Activated T-helper 17 cell treated with anti-CD3 and anti-CD28 coated beads, Interleukin-2, amount 50 U/mL, for 72 hours (primary cell): ENCODE data around the gene CAPZA2. TPM values are rescaled to one million over a fixed set of nuclear protein-coding genes. Genes with fewer than 3 reads are reported as not detected.
"Not testable (repeated sequence)": the region's sequence is repeated elsewhere in the genome, so short reads cannot be mapped to it uniquely, and the experiment has no call there.

Source experiments
- ATAC-seq: fragments of 150-1000 bp; cut with Tn5 transposase; replicated peaks from 2 replicates; pipeline ENCODE4 v1.10.0; 2021; ENCODE audit warnings: mild to moderate bottlenecking, moderate library complexity
- H3K27ac Mint-ChIP-seq: one replicate; pipeline ENCODE4 v1.8.0; 2022; ENCODE audit warnings: mixed read lengths
- H3K27me3 Mint-ChIP-seq: one replicate; pipeline ENCODE4 v1.8.0; 2022; ENCODE audit warnings: mixed read lengths
- H3K36me3 Mint-ChIP-seq: one replicate; pipeline ENCODE4 v1.8.0; 2022; ENCODE audit warnings: low read depth, mild to moderate bottlenecking, mixed read lengths
- H3K4me1 Mint-ChIP-seq: one replicate; pipeline ENCODE4 v1.8.0; 2022; ENCODE audit warnings: mixed read lengths
- H3K4me3 Mint-ChIP-seq: one replicate; pipeline ENCODE4 v1.8.0; 2022; ENCODE audit warnings: mild to moderate bottlenecking, mixed read lengths
- H3K9me3 Mint-ChIP-seq: one replicate; pipeline ENCODE4 v1.8.0; 2022; ENCODE audit warnings: mixed read lengths
- total RNA-seq, 2 donors: library from RNA; stranded (reverse); gene quantifications; one replicate each; pipeline ENCODE4 v1.2.3, GENCODE V29; 2022

The CAPZA2 gene
- total RNA-seq, 2 donors from 2014 or later = 108 to 181 TPM

DNA sequence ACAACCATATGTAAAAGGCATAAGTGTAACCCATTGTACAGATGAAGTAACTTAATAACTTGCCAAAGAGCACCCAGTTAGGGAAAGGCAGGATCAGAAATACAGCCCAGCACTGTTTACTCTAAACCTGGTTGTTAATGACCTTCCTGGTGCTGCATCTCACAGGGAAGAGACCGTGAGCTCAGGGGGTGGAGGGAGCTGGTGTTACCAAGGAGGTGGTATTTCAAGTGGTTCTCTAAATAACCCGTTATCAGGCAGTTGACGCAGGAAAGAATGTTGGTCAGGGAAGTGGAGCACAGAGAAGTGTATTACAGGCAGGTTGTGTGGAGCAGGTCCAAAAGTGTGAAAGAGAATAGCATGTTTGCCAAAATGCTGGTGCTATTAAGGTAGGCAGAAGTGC, 86.5 kb downstream of the CAPZA2 start:
- Mint-ChIP-seq H3K4me1 (no peaks in the 10 kb centered on the region), H3K36me3 (no peaks in the 10 kb centered on the region), H3K4me3 (no peak overlapping the region), H3K9me3 (no peaks in the 10 kb centered on the region), H3K27me3 (no peaks in the 10 kb centered on the region), H3K27ac (no peak overlapping the region)
- no peak for ATAC-seq

DNA sequence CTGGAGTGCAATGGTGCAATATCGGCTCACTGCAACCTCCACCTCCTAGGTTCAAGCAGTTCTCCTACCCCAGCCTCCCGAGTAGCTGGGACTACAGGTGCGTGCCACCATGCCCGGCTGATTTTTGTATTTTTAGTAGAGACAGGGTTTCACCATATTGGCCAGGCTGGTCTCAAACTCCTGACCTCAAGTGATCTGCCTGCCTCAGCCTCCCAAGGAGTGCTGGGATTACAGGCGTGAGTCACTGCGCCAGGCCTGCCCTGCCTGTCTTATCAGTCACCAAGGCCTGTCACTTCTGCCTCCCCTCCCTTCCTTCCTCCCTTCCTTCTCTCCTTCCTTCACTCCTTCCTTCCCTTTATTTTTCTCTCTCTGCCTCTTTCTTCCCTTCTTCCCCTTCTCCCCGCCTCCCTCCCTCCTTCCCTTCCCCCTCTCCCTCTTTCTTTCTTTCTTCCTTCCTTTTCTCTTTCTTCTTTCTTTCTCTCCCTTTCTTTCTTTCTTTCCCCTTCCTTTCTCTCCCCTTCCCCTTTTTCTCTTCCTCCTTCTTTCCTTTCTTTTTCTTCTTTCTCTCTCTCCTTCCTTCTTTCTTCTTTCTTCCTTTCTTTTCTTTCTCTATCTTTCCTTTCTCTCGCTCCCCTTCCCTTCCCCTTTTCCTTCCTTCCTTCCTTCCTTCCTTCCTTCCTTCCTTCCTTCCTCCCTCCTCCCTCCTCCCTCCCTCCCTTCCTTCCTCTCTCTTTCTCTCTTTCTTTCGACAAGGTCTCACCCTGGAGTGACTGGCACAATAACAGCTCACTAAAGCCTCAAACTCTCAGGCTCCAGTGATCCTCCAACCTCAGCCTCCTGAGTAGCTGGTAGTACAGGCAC, 87.8 kb downstream of the CAPZA2 start:
- H3K27me3 Mint-ChIP-seq = no peaks in the 10 kb centered on the region
- no peaks in the 10 kb centered on the region for H3K9me3 Mint-ChIP-seq
- H3K4me3 Mint-ChIP-seq = no peak overlapping the region
- H3K36me3 Mint-ChIP-seq = peaks cover 4% of the 10 kb centered on the region
- no peak overlapping the region for H3K27ac Mint-ChIP-seq
- no peak for ATAC-seq
- peaks cover 7% of the 10 kb centered on the region for H3K4me1 Mint-ChIP-seq

DNA sequence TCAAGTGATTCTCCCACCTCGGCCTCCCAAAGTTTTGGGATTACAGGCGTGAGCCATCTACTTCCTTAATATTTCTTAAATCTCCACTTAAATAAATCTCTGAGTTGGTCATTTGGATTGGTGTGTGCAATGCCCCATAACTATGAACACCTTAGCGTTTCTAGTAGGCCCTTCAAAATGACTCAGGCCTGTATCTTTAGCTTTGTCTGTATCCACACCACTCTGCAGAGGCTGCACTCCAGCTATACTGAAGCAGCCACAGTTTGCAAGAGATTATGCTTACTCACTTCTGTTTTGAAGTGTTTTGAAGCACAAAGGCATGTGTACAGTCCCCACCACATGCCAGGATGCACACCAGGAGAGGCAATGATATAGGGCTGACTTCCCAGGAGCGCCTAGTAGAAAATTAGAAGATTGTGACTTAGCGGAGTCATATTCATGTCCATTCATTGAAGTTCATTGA, 88.5 kb downstream of the CAPZA2 start:
- peaks cover 10% of the 10 kb centered on the region for H3K36me3 Mint-ChIP-seq
- H3K4me1 Mint-ChIP-seq = peaks cover 8% of the 10 kb centered on the region
- H3K27ac Mint-ChIP-seq = no peak overlapping the region
- no peaks in the 10 kb centered on the region for H3K27me3 Mint-ChIP-seq
- no peaks in the 10 kb centered on the region for H3K9me3 Mint-ChIP-seq
- H3K4me3 Mint-ChIP-seq = no peak overlapping the region
- ATAC-seq = no peak

DNA sequence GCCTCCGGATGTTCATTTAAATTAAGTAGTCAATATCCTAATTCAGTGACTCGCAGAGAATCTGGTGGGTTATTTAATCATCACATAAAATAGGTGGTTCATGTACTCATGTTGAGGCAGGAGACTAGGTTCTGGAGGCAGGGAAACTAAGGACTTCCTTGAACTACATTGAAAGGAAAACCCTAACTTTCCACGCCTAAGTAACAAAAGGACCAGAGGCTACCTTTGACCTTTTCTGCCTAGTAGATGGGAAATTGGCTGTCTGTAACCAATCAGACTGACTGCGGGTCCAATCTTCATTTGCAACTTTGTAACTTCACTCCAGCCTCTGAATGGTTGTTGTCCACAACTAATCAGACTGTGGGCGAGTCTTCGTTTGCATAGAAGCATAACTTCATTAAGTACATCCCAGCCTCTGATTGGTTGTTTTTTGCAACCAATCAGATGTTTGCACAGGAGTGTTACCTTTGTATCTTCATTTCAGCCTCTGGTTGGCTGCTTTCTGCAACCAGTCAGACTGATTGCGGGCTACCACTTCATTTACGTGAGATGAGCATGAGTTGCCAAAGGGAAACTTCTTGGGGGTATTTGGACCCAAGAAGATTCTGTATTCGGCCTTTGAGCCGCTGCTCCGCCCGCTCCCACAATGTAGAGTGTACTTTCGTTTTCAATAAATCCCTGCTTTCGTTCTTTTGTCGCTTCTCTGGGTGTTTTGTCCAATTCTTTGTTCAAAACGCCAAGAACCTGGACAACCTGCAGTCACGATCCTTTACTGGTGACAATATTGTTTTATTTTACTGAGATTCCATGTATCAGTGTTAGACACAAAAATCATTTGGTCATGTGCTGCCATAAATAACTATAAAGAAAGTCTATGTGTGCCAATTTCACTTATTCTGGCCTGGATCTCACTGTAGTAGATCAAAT, 89.2 kb downstream of the CAPZA2 start:
- Mint-ChIP-seq H3K27ac (no peak overlapping the region), H3K9me3 (no peaks in the 10 kb centered on the region), H3K4me1 (peaks cover 12% of the 10 kb centered on the region), H3K4me3 (peak overlapping the region; percentile 77), H3K27me3 (no peaks in the 10 kb centered on the region), H3K36me3 (peaks cover 10% of the 10 kb centered on the region)
- no peak for ATAC-seq

DNA sequence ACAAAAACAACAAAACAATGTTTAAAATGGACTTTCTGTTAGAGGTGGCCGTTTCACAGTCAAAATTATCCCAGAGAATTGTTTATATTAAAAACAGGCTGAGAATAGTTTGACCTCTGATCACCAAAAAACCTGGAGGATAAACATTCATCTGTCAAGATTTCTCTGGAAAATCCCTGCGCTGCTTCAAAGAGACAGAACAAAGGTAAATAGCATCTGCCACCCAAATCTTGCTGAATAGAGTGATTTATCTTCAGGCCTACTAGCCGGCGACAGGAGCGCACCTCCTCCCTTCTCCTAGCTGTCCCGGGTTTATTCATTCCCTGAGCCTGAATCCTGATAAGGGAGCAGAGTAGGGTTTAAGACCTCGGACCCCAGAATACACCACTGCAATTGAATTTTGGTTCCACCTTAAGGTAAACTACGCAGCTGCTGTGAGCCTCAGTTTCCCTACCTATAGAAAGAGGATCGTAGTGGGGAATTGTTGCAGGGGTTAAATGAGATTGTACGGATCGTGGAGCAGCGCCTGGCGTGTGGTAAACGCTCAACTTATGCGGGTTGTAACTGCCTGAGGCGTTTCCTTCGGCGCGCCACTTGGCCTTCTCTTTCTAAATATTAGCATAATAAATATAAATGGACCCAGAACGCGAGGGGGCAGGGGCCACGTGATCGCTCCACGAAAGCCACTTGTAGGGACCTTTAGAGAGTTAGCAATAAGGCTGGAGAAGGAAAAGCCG, 90.4 kb downstream of the CAPZA2 start:
- Mint-ChIP-seq H3K27ac (no peak overlapping the region), H3K4me1 (peaks cover 15% of the 10 kb centered on the region), H3K9me3 (no peaks in the 10 kb centered on the region), H3K36me3 (peaks cover 10% of the 10 kb centered on the region), H3K4me3 (peak overlapping the region; percentile 77), H3K27me3 (no peaks in the 10 kb centered on the region)
- ATAC-seq = no peak

DNA sequence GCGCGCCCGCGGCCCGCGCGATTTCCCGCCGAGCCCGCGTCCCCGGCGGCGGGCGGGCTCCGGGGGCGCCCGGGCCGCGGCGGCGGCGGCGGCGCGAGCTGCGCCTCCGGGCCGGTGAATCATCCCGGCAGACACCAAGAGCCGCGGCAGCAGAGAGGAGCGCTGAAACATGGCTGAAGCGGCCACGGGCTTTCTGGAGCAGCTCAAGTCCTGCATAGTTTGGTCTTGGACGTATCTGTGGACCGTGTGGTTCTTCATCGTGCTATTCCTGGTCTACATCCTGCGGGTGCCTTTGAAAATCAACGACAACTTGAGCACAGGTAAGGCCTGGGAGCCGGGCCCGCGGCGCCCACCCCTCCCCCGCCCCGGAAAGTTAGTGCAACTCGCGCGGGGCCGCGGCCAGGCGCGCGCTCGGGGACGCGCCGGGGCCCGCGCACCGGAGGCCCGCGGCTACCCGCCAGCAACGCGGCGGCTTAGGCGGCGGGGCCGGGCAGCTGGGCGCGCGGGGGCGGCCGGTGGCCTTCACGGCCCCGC, 91.1 kb downstream of the CAPZA2 start, which contains the start of gene ST7:
TSS of gene ST7 (plus strand) at position 130 of the 534 bp plus-strand sequence. CDS start at position 170, 40 bp downstream.
- Mint-ChIP-seq H3K4me1 (peaks cover 15% of the 10 kb centered on the region), H3K4me3 (peak within 1 kb of the TSS; percentile 89), H3K27ac (peak within 1 kb of the TSS; percentile 86), H3K27me3 (no peaks in the 10 kb centered on the region), H3K36me3 (peaks cover 10% of the 10 kb centered on the region), H3K9me3 (no peaks in the 10 kb centered on the region)
- ATAC-seq = peak; percentile 73

DNA sequence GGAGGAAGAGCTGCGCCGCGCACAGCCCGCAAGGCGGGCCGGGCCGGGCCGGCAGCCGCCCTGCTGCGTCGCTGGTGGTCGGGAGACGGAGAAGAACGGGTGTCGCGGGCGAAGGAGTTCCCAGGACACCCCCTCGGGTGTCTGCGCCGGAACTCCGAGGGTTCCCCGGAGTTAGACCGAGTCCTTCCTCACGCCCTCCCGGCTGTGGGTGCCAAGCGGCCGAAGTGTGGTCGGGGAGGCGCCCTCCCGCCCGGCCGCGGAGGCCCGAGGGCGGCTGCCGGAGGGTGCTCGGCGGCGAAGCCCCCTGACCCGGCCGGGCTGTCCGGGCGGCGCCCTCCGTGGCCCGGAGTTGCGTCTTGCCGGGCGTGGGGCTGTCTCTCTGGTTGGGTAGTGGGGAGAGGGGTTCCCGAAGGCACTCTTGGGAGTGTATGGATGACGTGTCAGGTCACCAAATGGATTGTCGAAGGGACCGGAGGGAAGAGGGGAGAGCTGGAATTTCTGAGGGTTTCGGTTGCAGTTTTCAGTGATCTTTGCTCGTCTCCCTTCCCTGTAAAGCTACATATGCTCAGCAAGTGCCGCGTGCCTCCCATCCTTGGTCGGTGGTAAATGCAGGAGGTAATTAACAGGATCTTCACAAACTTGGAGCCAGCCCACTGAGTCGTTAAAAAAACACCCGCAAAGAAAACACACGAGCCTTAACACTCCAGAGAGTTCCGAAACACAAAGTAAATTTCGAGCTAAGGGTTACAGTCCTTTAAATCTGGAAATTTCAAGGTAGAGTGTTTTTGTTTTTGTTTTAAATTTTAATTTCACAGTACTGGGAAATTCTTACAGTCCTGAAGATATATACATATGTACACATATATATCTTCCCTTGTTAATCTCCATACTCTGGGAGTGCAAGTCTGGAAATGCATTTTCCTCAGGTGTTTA, 91.8 kb downstream of the CAPZA2 start:
- peak overlapping the region; percentile 86 for H3K27ac Mint-ChIP-seq
- ATAC-seq = peak; percentile 4
- H3K27me3 Mint-ChIP-seq = no peaks in the 10 kb centered on the region
- peaks cover 15% of the 10 kb centered on the region for H3K4me1 Mint-ChIP-seq
- peaks cover 10% of the 10 kb centered on the region for H3K36me3 Mint-ChIP-seq
- no peaks in the 10 kb centered on the region for H3K9me3 Mint-ChIP-seq
- H3K4me3 Mint-ChIP-seq = peak overlapping the region; percentile 89

DNA sequence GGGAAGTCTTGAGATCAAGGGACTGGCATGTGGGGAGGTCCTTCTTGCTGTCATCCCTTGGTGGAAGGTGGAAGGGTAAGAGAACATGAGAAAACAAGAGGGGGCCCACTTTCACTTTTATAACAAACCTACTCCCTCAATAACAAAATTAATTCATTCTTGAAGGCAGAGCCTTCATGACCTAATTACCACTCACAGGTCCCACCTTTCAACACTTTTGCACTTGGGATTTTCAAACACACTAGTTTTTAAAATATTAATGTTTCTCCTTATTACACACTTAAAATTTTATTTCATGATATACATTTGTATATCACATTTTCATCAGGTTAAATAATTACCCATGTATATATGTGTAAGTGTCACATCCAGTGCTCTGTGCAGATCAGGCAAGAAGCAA, 93.0 kb downstream of the CAPZA2 start:
- no peaks in the 10 kb centered on the region for H3K27me3 Mint-ChIP-seq
- H3K27ac Mint-ChIP-seq = peak overlapping the region; percentile 86
- peaks cover 15% of the 10 kb centered on the region for H3K4me1 Mint-ChIP-seq
- H3K36me3 Mint-ChIP-seq = peaks cover 10% of the 10 kb centered on the region
- no peak for ATAC-seq
- H3K9me3 Mint-ChIP-seq = no peaks in the 10 kb centered on the region
- H3K4me3 Mint-ChIP-seq = peak overlapping the region; percentile 89

DNA sequence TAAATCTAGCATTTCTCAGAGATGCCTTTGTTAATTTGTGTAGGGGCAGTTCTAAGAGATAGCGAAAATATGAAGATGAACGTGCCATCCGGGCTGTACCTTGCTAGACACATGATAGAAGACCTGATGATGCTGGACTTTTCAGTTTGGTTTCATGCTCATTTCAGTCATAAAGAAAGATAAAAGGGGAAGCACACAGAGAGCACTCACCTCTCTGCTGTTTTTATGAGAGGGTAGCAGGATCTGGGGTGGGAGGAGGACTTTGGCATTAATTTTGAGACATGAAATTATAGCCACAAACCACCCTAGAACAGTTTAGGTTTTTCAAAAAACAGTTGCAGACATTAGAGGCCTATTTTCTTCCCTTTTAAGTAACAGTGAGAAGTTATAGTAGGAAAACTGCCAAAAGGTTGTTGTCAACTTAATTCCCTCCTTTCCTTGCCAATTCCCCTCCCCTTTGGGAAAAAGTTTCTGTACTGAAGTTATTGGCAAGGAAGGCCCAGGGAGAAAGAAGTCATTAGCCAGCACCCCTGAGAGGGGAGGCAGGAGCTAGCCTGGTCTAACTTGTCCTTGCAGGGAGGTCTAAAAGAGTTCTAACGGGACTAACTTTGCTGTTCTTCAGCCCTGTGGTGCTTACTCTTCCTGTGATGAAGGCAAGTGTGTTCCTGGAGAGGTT, 93.6 kb downstream of the CAPZA2 start:
- Mint-ChIP-seq H3K27me3 (no peaks in the 10 kb centered on the region), H3K4me3 (peak overlapping the region; percentile 89), H3K36me3 (peaks cover 10% of the 10 kb centered on the region), H3K4me1 (peaks cover 15% of the 10 kb centered on the region), H3K9me3 (no peaks in the 10 kb centered on the region), H3K27ac (peak overlapping the region; percentile 86)
- peak; percentile 82 for ATAC-seq

DNA sequence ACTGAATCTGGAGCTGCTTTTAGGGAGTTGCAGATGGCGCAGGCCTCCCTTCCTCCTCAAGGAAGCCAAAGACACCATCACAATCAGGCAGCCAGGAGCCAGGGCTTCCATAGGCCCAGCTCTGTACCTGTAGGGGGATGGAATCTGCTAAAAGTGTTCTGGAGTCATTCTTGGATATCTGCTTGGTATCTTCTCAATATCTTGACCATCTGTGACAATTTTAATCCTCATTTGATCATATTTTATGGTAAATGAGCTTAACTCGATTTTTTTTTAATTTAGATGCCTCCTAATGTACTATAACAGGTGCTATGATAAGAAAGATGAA, 94.1 kb downstream of the CAPZA2 start:
- Mint-ChIP-seq H3K36me3 (peaks cover 10% of the 10 kb centered on the region), H3K4me3 (peak overlapping the region; percentile 89), H3K9me3 (no peaks in the 10 kb centered on the region), H3K4me1 (peaks cover 15% of the 10 kb centered on the region), H3K27ac (peak overlapping the region; percentile 86), H3K27me3 (no peaks in the 10 kb centered on the region)
- no peak for ATAC-seq

DNA sequence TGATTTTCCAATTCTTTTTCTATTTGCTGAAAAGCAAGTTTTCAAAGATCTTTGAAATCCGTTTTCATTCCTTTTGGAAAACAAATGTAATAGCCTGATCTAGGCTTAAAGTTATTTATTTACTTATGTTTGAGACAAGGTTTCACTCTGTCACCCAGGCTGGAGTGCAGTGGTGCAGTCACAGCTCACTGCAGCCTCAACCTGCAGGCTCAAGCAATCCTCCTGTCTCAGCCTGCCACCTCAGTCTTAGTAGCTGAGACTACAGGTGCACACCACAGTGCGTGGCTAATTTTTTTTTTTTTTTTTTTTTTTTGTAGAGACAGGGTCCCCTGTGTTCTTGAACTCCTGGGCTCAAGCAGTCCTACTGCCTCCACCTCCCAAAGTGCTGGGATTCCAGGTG, 95.5 kb downstream of the CAPZA2 start:
- no peak overlapping the region for H3K4me3 Mint-ChIP-seq
- no peaks in the 10 kb centered on the region for H3K9me3 Mint-ChIP-seq
- H3K27ac Mint-ChIP-seq = no peak overlapping the region
- H3K4me1 Mint-ChIP-seq = peaks cover 25% of the 10 kb centered on the region
- ATAC-seq = no peak
- H3K27me3 Mint-ChIP-seq = no peaks in the 10 kb centered on the region
- peaks cover 10% of the 10 kb centered on the region for H3K36me3 Mint-ChIP-seq

DNA sequence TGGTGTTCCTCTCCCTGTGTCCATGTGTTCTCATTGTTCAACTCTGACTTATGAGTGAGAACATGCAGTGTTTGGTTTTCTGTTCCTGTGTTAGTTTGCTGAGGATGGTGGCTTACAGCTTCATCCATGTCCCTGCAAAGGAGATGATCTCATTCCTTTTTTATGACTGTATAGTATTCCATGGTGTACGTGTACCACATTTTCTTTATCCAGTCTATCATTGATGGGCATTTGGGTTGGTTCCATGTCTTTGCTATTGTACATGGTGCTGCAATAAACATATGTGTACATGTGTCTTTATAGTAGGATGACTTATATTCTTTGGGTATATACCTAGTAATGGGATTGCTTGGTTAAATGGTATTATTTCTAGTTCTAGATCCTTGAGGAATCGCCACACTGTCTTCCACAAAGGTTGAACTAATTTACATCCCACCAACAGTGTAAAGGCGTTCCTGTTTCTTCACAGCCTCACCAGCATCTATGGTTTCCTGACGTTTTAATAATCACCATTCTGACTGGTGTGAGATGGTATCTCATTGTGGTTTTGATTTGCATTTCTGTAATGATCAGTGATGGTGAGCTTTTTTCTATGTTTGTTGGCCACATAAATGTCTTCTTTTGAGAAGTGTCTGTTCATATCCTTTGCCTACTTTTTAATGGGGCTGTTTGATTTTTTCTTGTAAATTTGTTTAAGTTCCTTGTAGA, 99.7 kb downstream of the CAPZA2 start:
- H3K36me3 Mint-ChIP-seq, H3K4me3 Mint-ChIP-seq, ATAC-seq, H3K27ac Mint-ChIP-seq, H3K27me3 Mint-ChIP-seq, H3K9me3 Mint-ChIP-seq: not testable (repeated sequence)
- H3K4me1 Mint-ChIP-seq = peaks cover 11% of the 10 kb centered on the region
